ENCODE results near the gene MATN1.
"Not testable (repeated sequence)": the region's sequence is repeated elsewhere in the genome, so short reads cannot be mapped to it uniquely, and the experiment has no call there.

The MATN1 gene

GRCh38 chr1:30696831-30697230, 26.6 kb downstream of the MATN1 start:
- no peak for DNase-seq (ENCODE audit: low spot score)

- no peak for DNase-seq (ENCODE audit: low spot score)
Measured at GRCh38 chr1:30695439-30695841, 27.9 kb downstream of the MATN1 start.

DNA sequence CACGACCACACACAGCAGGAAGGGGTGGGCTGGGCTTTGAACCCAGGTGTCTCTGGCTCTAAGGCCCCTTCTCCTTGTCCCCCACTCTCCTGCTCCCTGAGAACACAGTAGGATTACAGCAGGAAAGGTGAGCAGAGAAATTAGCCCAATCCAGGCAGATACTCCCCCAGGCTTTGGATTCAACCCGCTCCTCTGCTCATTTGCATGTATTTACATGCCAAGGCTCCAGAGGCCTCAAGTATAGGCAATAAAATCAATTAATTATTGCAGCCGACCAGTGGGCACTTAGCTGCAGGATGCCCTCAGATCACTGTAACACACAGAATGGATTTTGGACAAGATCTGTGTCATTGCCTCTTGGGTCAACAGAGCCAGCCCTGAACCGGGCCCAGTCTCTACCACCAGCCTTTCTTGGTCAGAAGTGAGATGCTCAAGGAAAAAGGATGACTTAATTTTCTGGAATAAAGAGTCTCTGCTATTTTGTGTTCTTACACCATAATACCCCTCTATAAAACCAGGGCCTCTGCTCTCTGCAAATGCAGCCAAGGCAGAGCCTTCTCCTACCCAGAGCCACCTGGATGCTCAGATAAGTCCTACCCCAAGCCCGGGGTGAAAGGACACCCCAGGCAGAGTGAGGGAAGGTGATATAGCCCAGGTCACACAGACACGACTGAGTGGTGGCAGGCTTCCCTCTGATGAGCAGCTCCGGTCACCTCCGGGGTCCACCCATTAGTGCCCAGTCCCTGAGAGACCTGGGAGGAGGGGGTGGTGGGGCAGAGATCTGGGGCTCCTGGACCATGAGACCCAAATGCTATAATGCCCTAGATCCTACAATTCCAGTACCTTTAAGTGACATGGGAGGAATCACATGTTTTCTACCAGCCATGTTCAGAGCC, 28.9 kb downstream of the MATN1 start:
- no peak for DNase-seq (ENCODE audit: low spot score)

GRCh38 chr1:30693822-30694221, 29.6 kb downstream of the MATN1 start:
- DNase-seq (ENCODE audit: low spot score): no peak

DNA sequence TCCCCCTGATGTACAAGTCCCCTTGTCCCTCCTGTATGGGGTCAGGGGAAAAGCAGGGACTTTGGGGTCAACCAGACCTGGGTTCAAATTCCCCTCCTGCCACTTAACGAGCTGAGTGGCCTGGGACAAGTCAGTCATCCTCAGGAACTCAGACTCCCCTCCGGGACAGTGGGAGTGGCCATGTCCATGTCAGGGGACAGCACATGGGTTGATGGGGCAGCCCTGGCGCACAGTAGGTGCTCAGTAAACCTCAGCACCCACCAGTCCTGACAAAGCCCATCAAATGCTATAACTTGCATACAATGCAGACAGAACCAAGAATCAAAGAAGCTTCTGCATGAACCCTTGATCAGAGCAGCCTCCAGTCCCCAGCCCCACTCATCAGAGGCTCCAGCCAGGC, 30.0 kb downstream of the MATN1 start:
- no peak for DNase-seq (ENCODE audit: low spot score)

GRCh38 chr1:30692948-30693301, 30.5 kb downstream of the MATN1 start:
- no peak for DNase-seq (ENCODE audit: low spot score)

GRCh38 chr1:30692201-30692947, 31.0 kb downstream of the MATN1 start:
- no peak for DNase-seq (ENCODE audit: low spot score)

GRCh38 chr1:30691480-30691879, 31.9 kb downstream of the MATN1 start:
- DNase-seq (ENCODE audit: low spot score): no peak

- DNase-seq (ENCODE audit: low spot score): no peak
Measured at GRCh38 chr1:30689901-30690645, 33.3 kb downstream of the MATN1 start.

DNA sequence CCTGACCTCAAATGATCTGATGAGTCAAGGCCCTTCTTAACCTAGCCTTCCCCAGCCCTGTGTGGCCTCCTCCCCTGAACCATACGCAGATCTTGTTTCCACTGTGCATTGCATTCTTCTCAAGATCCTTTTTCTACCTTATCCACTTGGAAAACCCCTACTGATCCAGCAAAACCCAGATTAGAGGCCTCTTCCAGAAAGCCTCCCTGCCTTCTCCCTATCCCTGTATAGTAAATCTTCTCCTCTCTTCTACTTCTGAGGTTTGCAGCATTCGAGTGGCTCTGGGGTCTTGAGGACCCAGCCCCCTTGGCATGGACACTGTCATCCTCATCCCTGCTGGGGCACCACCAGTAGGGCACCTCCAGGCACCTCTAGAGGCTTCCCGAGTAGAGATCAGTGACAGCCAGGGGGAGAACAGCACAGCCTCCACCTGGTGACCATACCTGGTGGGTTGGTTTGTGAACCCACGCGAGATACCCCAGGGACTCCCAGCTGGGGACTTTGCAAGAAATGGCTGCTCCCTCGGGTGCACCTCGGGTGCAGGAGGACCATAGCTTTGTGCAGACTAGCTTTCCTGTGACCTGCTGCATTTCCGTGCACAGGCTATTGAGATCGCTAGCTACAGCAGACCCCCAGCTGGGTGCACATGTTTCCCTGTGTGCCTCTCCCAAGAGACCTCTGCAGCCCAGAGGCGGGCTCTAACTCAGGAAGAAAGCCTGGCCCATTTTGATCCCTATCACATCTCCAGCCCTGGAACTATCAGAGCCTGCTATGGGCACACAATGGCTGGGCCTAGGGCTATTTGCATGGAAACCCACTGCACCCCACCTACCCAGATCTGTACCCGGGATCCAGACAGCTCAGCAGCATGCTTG, 34.2 kb downstream of the MATN1 start:
- DNase-seq (ENCODE audit: low spot score): no peak

DNA sequence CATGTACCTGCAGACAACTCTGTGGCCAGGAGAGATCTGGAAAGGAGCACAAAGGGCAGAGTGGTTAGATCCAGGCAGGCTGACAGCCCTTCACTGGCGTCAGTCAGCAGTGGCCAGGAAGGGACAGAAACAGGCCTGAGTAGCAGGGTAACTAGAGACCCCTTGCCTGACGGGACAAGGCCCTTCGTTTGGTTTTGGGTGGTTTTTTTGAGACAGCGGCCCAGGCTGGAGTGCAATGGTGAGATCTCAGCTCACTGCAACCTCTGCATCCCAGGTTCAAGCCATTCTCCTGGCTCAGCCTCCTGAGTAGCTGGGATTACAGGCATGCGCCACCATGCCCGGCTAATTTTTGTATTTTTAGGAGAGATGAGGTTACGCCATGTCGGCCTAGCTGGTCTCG, 34.9 kb downstream of the MATN1 start:
- DNase-seq (ENCODE audit: low spot score): not testable (repeated sequence)

- DNase-seq (ENCODE audit: low spot score): no peak
Measured at GRCh38 chr1:30687886-30688285, 35.5 kb downstream of the MATN1 start.

DNA sequence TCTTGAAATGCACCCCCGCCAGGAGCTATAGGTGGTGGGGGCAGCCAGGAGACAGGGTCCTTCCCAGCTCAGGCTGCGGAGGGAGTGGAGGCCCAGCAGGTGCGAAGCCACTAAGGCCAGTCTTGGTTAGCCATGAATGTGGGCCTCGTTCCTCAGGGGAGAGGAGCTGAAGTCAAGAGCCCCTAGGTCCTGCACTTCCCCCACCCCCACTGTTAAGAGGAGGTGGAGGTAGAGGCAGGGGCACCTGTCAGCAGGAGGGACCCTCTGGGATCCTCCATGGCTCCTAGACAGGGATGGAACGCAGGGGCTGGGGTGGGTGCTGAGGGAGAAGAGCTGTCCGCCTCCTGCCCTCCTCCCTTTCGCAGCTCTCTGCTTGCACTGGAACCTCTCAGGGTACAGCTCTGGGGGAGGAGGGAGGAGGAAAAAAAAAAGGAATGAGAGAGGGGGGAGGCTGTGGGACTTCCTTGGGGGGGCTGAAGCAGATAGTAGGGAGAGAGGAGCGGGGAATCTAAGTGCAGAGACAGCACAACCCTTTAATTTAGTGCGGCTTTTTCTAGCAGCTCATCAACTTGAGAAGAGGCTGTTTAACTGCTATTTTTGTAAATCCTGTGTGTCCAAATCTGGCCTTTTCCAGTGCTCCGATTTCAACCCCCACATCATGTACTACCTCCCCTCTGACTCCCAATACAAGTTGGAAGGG, 37.0 kb downstream of the MATN1 start:
- no peak for DNase-seq (ENCODE audit: low spot score)

GRCh38 chr1:30685796-30686165, 37.6 kb downstream of the MATN1 start:
- no peak for DNase-seq (ENCODE audit: low spot score)

DNA sequence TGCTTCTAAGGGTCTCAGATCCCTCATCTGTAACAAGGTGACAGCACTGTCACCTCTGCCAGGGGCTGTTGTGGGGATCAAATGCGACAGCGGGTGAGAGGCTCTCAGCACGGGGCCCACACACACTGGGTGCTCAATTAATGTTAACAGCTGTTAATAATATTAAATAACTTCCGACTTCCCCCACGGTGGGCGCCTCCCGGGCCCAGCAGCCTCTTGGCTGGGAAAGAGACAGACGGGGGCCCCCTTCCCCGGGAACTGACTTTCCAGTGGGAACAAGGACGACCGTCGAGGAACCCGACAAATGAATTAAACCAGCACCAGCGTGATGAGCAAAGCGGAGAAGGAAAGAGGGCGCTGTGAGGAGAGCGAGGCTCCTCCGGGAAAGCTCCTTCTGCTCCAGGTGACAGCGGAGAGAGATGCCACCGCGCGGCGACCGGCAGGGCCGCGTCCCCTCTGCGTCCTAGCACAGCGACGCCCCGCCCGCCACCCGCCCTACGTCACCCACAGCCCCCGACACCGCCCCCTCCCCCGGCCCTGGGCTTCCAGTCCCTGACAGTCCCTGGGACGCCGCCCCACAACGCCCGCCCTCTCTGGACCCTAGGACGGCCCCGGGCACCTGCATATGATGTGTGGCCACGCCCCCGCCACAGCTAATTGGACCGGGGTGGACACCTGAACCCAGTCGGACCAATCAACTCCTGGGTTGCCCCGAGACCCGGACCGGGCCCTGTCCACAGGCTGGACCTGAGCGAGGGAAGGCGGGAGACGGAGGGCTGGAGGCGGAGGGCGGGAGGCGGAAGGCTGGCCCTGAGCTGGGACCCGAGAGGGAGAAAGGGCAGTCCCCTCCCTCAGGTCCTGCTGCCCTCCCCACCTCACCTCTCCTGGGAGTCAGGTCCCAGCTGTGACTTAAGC, 38.2 kb downstream of the MATN1 start:
- DNase-seq (ENCODE audit: low spot score): no peak

- DNase-seq (ENCODE audit: low spot score): no peak
Measured at GRCh38 chr1:30684259-30684658, 39.1 kb downstream of the MATN1 start.

- DNase-seq (ENCODE audit: low spot score): no peak
Measured at GRCh38 chr1:30683699-30684098, 39.7 kb downstream of the MATN1 start.

DNA sequence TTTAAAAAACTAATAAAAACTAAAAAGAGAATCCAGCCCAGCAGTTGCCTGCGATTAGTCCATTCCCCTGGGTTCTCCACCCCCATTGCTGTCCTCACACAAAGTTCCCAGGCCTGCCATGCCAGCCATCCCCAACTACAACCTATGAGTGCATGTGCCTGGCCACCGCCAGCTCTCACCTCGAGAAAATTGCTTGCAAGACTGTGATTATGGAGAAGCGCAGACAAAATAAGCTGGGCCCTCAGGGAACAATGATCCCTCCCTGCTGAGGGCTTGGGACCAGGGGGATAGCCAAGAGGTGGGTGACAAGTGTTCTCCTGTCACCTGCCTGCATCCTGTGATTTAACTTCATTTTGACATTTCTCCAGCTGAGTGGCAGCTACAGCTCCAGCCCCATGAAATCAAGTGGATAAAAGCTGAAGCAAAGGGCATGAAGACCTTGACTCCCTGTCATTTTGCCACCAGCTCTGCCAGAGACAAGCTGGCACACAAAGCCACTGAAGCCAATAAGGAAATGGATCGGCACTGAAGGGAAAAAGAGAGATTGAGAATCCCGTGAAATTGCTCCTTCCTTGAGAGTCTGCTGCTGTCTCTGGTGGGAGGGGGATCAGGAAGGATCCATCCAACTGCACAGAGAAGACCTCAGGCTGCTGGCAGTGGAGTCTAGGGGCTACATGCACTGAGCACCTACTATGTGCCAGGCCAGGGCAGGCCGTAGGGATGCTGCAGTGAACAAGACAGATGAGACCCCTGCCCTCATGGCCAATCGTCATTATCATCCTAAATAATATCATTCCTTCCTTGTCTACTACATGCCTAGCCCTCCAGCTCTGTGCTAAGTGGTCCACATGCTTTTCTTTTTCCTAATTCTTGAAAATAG, 40.7 kb downstream of the MATN1 start:
- no peak for DNase-seq (ENCODE audit: low spot score)

GRCh38 chr1:30681782-30682181, 41.6 kb downstream of the MATN1 start:
- DNase-seq (ENCODE audit: low spot score): no peak

Data from Ammon's horn (tissue), 1 donor.